ENCODE results near the gene MBD2.

GRCh38 chr18:54119524-54120019 is 104.9 kb downstream of the MBD2 start:
- TF ChIP-seq, protein P1, sequence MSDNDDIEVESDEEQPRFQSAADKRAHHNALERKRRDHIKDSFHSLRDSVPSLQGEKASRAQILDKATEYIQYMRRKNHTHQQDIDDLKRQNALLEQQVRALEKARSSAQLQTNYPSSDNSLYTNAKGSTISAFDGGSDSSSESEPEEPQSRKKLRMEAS (IDR thresholded peaks at IDR 0.05; ENCODE audit: low read depth, low read length): no peak
- no peak for TF ChIP-seq POLR2A (IDR thresholded peaks at IDR 0.05; ENCODE audit: extremely low read depth, insufficient read length)

All from NB4 (cell line).